ENCODE results near the gene VWA8.
"Not testable (repeated sequence)": the region's sequence is repeated elsewhere in the genome, so short reads cannot be mapped to it uniquely, and the experiment has no call there.

Gene VWA8

GRCh38 chr13:41651413-41652058 is 309.4 kb downstream of the VWA8 start:
- DNase-seq (ENCODE audit: low read depth in 3 of 3, low spot score in 1 of 3), result no peak

- no peak for DNase-seq (ENCODE audit: low read depth in 3 of 3, low spot score in 1 of 3)
Observed at GRCh38 chr13:41650706-41651105, 310.2 kb downstream of the VWA8 start.

GRCh38 chr13:41649659-41650058 is 311.2 kb downstream of the VWA8 start:
- DNase-seq (ENCODE audit: low read depth in 3 of 3, low spot score in 1 of 3), result no peak

- no peak for DNase-seq (ENCODE audit: low read depth in 3 of 3, low spot score in 1 of 3)
Observed at GRCh38 chr13:41648314-41648935, 312.5 kb downstream of the VWA8 start.

GRCh38 chr13:41647699-41648313 is 313.1 kb downstream of the VWA8 start:
- not testable (repeated sequence) for DNase-seq (ENCODE audit: low read depth in 3 of 3, low spot score in 1 of 3)

- DNase-seq (ENCODE audit: low read depth in 3 of 3, low spot score in 1 of 3), result no peak
Observed at GRCh38 chr13:41645331-41645730, 315.6 kb downstream of the VWA8 start.

- DNase-seq (ENCODE audit: low read depth in 3 of 3, low spot score in 1 of 3), result no peak
Observed at GRCh38 chr13:41644742-41645141, 316.2 kb downstream of the VWA8 start.

- DNase-seq (ENCODE audit: low read depth in 3 of 3, low spot score in 1 of 3), result no peak
Observed at GRCh38 chr13:41643507-41643906, 317.4 kb downstream of the VWA8 start.

GRCh38 chr13:41641961-41642360 is 318.9 kb downstream of the VWA8 start:
- DNase-seq (ENCODE audit: low read depth in 3 of 3, low spot score in 1 of 3), result no peak

- no peak for DNase-seq (ENCODE audit: low read depth in 3 of 3, low spot score in 1 of 3)
Observed at GRCh38 chr13:41641429-41641828, 319.5 kb downstream of the VWA8 start.

GRCh38 chr13:41639955-41640780 is 320.7 kb downstream of the VWA8 start:
- DNase-seq (ENCODE audit: low read depth in 3 of 3, low spot score in 1 of 3), result no peak

GRCh38 chr13:41639237-41639904 is 321.5 kb downstream of the VWA8 start:
- DNase-seq (ENCODE audit: low read depth in 3 of 3, low spot score in 1 of 3), result no peak

GRCh38 chr13:41637586-41637985 is 323.3 kb downstream of the VWA8 start:
- no peak for DNase-seq (ENCODE audit: low read depth in 3 of 3, low spot score in 1 of 3)

GRCh38 chr13:41637032-41637431 is 323.9 kb downstream of the VWA8 start:
- not testable (repeated sequence) for DNase-seq (ENCODE audit: low read depth in 3 of 3, low spot score in 1 of 3)

GRCh38 chr13:41636590-41636989 is 324.3 kb downstream of the VWA8 start:
- DNase-seq (ENCODE audit: low read depth in 3 of 3, low spot score in 1 of 3), result not testable (repeated sequence)

GRCh38 chr13:41634407-41634806 is 326.5 kb downstream of the VWA8 start:
- DNase-seq (ENCODE audit: low read depth in 3 of 3, low spot score in 1 of 3), result no peak

- no peak for DNase-seq (ENCODE audit: low read depth in 3 of 3, low spot score in 1 of 3)
Observed at GRCh38 chr13:41633776-41634175, 327.1 kb downstream of the VWA8 start.

GRCh38 chr13:41631296-41631965 is 329.5 kb downstream of the VWA8 start:
- no peak for DNase-seq (ENCODE audit: low read depth in 3 of 3, low spot score in 1 of 3)

- no peak for DNase-seq (ENCODE audit: low read depth in 3 of 3, low spot score in 1 of 3)
Observed at GRCh38 chr13:41627425-41627824, 333.5 kb downstream of the VWA8 start.

- DNase-seq (ENCODE audit: low read depth in 3 of 3, low spot score in 1 of 3), result no peak
Observed at GRCh38 chr13:41624041-41624440, 336.9 kb downstream of the VWA8 start.
